T-helper 17 cell (primary cell): ENCODE data around the gene SLC22A17. TPM values are rescaled to one million over a fixed set of nuclear protein-coding genes. Genes with fewer than 3 reads are reported as not detected.
"Not testable (repeated sequence)": the region's sequence is repeated elsewhere in the genome, so short reads cannot be mapped to it uniquely, and the experiment has no call there.

Source experiments
- ATAC-seq: fragments of 150-1000 bp; cut with Tn5 transposase; 2 replicates; pipeline ENCODE4 v1.10.0; 2021; ENCODE audit warnings: mild to moderate bottlenecking, moderate library complexity
- DNase-seq, 3 donors: peaks; one replicate each; pipeline versions ENCODE4 v3.0.0 to v3.0.0-alpha.2; 2020 to 2021
- H3K9me3 ChIP-seq: one replicate; pipeline ENCODE4 v1.7.0; 2013; ENCODE audit warnings: low read length, mild to moderate bottlenecking; ENCODE audit not compliant: control insufficient read depth, poor library complexity, severe bottlenecking
- H3K27ac Mint-ChIP-seq: one replicate; pipeline ENCODE4 v1.8.0; 2022; ENCODE audit warnings: mild to moderate bottlenecking, moderate library complexity, mixed read lengths
- H3K27me3 Mint-ChIP-seq: one replicate; pipeline ENCODE4 v1.8.0; 2022; ENCODE audit warnings: mixed read lengths
- H3K36me3 Mint-ChIP-seq: one replicate; pipeline ENCODE4 v1.8.0; 2022; ENCODE audit warnings: low read depth, mixed read lengths
- H3K4me1 Mint-ChIP-seq: one replicate; pipeline ENCODE4 v1.8.0; 2022; ENCODE audit warnings: mild to moderate bottlenecking, mixed read lengths
- H3K4me3 Mint-ChIP-seq: one replicate; pipeline ENCODE4 v1.8.0; 2022; ENCODE audit warnings: mild to moderate bottlenecking, moderate library complexity, mixed read lengths
- total RNA-seq, 4 donors: library from RNA in 2 of 4; stranded (reverse) in 2 of 4; gene quantifications; one replicate each; pipeline ENCODE4 v1.2.3 and lab custom pipeline; 2022 to 2026

Gene SLC22A17
- total RNA-seq, 2 donors from 2014 or later = 3.7 to 10.5 TPM

DNA sequence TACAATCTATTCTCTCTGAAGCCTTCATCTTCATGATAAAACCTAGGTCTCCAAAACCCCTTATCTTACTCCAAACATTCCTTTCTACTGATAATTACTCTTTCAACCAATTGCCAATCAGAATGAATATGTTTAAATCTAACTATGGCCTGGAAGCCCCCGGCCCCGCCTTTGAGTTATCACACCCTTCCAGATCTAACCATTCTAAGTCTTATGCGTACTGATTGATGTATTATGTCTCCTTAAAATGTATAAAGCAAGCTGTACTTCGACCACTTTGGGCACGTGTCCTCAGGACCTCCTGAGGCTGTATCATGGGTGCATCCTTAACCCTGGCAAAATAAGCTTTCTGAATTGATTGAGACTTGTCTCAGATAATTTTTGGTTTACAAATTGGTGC lies 17.1 kb downstream of the SLC22A17 start:
- no peak overlapping the region for H3K4me3 Mint-ChIP-seq
- H3K27me3 Mint-ChIP-seq = peaks cover 37% of the 10 kb centered on the region
- H3K9me3 ChIP-seq = no peaks in the 10 kb centered on the region
- ATAC-seq (no peak), DNase-seq (no peak)
- H3K27ac Mint-ChIP-seq = no peak overlapping the region
- no peaks in the 10 kb centered on the region for H3K4me1 Mint-ChIP-seq
- H3K36me3 Mint-ChIP-seq = peaks cover 3% of the 10 kb centered on the region

DNA sequence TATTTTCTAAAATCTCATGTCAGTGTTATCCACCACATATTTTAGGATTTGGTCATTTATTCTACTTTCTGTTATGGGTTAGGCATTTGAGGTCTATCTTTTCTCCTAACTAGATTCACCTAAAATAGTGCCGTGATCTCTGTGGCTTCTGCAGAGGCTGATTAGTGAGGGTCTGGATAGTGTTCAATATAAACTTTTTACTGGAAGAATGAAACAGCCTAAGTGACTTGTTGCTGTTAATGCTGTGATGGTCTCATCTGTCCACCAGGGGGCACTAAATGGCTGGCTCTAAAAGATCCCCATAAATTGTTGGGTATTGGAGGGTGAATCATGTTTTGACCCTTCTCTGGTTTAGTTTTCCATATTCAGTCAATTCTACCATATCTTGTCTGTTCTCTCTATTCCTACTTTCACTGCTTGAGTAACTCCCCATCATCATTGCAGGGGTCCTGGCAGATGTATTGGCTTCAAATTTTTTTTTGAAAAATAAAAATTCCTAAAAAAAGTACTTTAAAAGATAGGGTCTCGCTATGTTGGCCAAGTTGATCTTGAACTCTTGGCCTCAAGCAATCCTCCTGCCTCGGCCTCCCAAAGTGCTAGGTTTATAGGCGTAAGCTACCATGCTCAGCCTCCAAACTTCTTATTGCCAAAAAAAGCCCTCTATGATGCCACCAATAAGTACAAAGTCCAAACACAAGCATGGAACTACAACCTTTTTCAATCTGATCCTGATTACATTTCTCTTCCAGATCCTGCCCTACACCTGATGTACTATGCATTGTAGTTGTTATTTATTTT lies 24.5 kb downstream of the SLC22A17 start:
- DNase-seq (peak in 2 of 3 donors; percentile 30 to 48), ATAC-seq (peak; percentile 75)
- H3K9me3 ChIP-seq = no peaks in the 10 kb centered on the region
- Mint-ChIP-seq H3K27ac (peak overlapping the region; percentile 78), H3K36me3 (no peaks in the 10 kb centered on the region), H3K4me3 (no peak overlapping the region), H3K4me1 (peaks cover 5% of the 10 kb centered on the region), H3K27me3 (no peaks in the 10 kb centered on the region)

DNA sequence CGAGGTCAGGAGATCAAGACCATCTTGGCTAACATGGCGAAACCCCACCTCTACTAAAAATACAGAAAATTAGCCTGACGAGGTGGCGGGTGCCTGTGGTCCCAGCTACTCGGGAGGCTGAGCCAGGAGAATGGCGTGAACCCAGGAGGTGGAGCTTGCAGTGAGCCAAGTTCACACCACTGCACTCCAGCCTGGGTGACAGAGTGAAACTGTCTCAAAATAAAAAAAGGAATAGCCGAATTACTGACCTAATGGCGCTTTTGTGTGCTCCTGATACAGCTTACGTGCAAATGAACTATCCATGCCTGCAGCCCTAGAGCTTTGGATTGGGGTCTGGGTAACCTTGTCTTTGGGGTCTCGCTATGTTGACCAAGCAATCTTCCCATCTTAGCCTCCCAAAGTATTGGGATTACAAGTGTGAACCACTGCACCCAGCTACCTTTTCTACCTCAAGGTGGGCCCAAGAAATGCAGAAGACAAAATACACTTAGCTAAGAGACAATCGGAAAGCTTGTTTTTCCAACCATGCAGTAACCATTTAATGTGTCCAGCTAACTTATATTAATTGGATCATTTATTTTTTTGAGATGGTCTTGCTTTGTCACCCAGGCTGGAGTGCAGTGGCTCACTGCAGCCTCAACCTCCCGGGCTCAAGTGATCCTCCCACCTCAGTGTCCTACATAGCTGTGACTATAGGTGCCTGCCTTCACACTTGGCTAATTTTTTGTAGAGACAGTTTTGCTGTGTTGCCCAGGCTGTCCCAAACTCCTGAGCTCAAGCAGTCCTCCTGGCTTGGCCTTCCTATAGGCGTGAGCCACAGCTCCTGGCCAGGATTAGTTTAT lies 26.0 kb downstream of the SLC22A17 start:
- Mint-ChIP-seq H3K36me3 (no peaks in the 10 kb centered on the region), H3K4me1 (peaks cover 18% of the 10 kb centered on the region), H3K27me3 (no peaks in the 10 kb centered on the region), H3K4me3 (no peak overlapping the region), H3K27ac (peak overlapping the region; percentile 78)
- no peaks in the 10 kb centered on the region for H3K9me3 ChIP-seq
- no peak for DNase-seq
- no peak for ATAC-seq

DNA sequence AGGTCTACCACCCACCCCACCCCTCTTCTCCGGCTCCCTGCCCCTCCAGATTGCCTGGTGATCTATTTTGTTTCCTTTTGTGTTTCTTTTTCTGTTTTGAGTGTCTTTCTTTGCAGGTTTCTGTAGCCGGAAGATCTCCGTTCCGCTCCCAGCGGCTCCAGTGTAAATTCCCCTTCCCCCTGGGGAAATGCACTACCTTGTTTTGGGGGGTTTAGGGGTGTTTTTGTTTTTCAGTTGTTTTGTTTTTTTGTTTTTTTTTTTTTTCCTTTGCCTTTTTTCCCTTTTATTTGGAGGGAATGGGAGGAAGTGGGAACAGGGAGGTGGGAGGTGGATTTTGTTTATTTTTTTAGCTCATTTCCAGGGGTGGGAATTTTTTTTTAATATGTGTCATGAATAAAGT lies 26.9 kb downstream of the SLC22A17 start:
- not testable (repeated sequence) for ATAC-seq, H3K27me3 Mint-ChIP-seq, H3K36me3 Mint-ChIP-seq, DNase-seq, H3K4me3 Mint-ChIP-seq, H3K9me3 ChIP-seq
- Mint-ChIP-seq H3K27ac (peak overlapping the region; percentile 51), H3K4me1 (peaks cover 18% of the 10 kb centered on the region)

DNA sequence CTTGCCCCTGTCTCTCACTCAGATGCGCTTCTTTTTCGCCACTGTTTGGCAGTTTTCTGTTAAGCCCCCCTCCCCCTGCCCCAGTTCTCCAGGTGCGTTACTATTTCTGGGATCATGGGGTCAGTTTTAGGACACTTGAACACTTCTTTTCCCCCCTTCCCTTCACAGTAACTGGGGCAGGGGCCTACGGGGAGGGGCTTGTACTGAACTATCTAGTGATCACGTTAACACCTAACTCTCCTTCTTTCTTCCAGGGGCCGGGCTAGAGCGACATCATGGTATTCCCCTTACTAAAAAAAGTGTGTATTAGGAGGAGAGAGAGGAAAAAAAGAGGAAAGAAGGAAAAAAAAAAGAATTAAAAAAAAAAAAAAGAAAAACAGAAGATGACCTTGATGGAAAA lies 27.7 kb downstream of the SLC22A17 start:
- H3K27ac Mint-ChIP-seq = peak overlapping the region; percentile 51

GRCh38 chr14:23324455-23324846 lies 28.2 kb downstream of the SLC22A17 start:
- DNase-seq = no peak
- no peaks in the 10 kb centered on the region for H3K27me3 Mint-ChIP-seq
- no peaks in the 10 kb centered on the region for H3K36me3 Mint-ChIP-seq
- H3K4me1 Mint-ChIP-seq = peaks cover 22% of the 10 kb centered on the region
- H3K9me3 ChIP-seq = no peaks in the 10 kb centered on the region
- no peak overlapping the region for H3K4me3 Mint-ChIP-seq
- H3K27ac Mint-ChIP-seq = no peak overlapping the region
- ATAC-seq = no peak

More for the DNA sequence above, 27.7 kb downstream of the SLC22A17 start:
- DNase-seq = no peak
- Mint-ChIP-seq H3K4me3 (no peak overlapping the region), H3K27me3 (no peaks in the 10 kb centered on the region), H3K4me1 (peaks cover 22% of the 10 kb centered on the region), H3K36me3 (no peaks in the 10 kb centered on the region)
- no peak for ATAC-seq
- H3K9me3 ChIP-seq = no peaks in the 10 kb centered on the region

GRCh38 chr14:23323838-23324454 lies 28.7 kb downstream of the SLC22A17 start:
- DNase-seq (no peak), ATAC-seq (no peak)
- no peak overlapping the region for H3K27ac Mint-ChIP-seq
- no peak overlapping the region for H3K4me3 Mint-ChIP-seq
- peaks cover 22% of the 10 kb centered on the region for H3K4me1 Mint-ChIP-seq
- H3K9me3 ChIP-seq = no peaks in the 10 kb centered on the region
- no peaks in the 10 kb centered on the region for H3K36me3 Mint-ChIP-seq
- H3K27me3 Mint-ChIP-seq = no peaks in the 10 kb centered on the region

GRCh38 chr14:23322568-23323517 lies 29.8 kb downstream of the SLC22A17 start:
- H3K4me1 Mint-ChIP-seq = peaks cover 20% of the 10 kb centered on the region
- peak overlapping the region; percentile 93 for H3K27ac Mint-ChIP-seq
- ATAC-seq = no peak

DNA sequence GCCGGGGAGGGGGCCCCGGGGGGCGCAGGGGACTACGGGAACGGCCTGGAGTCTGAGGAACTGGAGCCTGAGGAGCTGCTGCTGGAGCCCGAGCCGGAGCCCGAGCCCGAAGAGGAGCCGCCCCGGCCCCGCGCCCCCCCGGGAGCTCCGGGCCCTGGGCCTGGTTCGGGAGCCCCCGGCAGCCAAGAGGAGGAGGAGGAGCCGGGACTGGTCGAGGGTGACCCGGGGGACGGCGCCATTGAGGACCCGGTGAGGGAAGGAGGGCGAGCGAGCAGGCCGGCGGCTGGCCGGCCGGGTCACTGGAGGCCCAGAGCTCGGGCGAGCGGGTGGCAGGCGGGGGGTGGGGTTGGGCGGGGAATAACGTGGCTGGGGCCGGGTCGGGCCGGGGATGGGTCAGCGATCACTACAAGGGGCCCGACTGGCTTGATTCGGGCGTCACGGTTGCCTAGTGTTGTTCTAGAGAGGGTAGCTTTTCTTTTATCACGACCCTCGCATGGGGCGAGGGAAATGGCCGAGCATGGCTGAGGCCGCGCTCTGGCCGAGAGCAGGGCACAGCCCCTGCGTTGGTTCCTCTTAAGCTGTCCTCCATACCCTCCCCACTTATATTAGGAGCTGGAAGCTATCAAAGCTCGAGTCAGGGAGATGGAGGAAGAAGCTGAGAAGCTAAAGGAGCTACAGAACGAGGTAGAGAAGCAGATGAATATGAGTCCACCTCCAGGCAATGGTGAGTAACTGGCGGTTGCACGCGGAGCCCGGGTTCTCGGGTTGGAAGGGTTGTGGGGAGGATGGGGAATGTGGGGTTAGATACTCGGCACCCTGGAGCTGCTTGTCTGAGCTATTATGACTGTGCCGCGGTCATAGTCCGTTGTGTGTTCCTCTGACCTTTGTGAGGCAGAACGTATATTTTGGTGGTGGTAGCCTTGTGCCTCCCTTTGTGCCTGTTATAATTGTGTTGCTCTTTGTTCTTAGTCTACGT lies 30.8 kb downstream of the SLC22A17 start:
- DNase-seq = peak in 2 of 3 donors; percentile 20 to 29
- H3K9me3 ChIP-seq = no peaks in the 10 kb centered on the region
- Mint-ChIP-seq H3K27me3 (no peaks in the 10 kb centered on the region), H3K4me1 (peaks cover 20% of the 10 kb centered on the region), H3K36me3 (no peaks in the 10 kb centered on the region), H3K27ac (peak overlapping the region; percentile 93), H3K4me3 (peak overlapping the region; percentile 91)
- ATAC-seq = no peak

More at GRCh38 chr14:23322568-23323517, 29.8 kb downstream of the SLC22A17 start:
- H3K9me3 ChIP-seq = no peaks in the 10 kb centered on the region
- Mint-ChIP-seq H3K27me3 (no peaks in the 10 kb centered on the region), H3K4me3 (peak overlapping the region; percentile 91), H3K36me3 (no peaks in the 10 kb centered on the region)
- DNase-seq = no peak

GRCh38 chr14:23320584-23321571 lies 31.8 kb downstream of the SLC22A17 start, which contains the start of gene PABPN1:
Gene PABPN1, plus strand, starts transcription at chr14:23321457. Its CDS starts 13 bp downstream, at chr14:23321470.
- H3K27me3 Mint-ChIP-seq = no peaks in the 10 kb centered on the region
- H3K27ac Mint-ChIP-seq = peak within 1 kb of the TSS; percentile 93
- peaks cover 20% of the 10 kb centered on the region for H3K4me1 Mint-ChIP-seq
- ATAC-seq (peak; percentile 88), DNase-seq (peak; percentile 92 to 96 (median 92))
- H3K4me3 Mint-ChIP-seq = peak within 1 kb of the TSS; percentile 91
- H3K36me3 Mint-ChIP-seq = no peaks in the 10 kb centered on the region
- H3K9me3 ChIP-seq = no peaks in the 10 kb centered on the region
